ENCODE measurements around the gene TMEM184A. TPM values are rescaled to one million over a fixed set of nuclear protein-coding genes. Genes with fewer than 3 reads are reported as not detected.
A peak's percentile ranks its signal among the peaks of the same experiment; 100 is the strongest.
"Not testable (repeated sequence)": the region's sequence is repeated elsewhere in the genome, so short reads cannot be mapped to it uniquely, and the experiment has no call there.

TMEM184A gene
- total RNA-seq, 1 donor from 2014 or later = not detected

DNA sequence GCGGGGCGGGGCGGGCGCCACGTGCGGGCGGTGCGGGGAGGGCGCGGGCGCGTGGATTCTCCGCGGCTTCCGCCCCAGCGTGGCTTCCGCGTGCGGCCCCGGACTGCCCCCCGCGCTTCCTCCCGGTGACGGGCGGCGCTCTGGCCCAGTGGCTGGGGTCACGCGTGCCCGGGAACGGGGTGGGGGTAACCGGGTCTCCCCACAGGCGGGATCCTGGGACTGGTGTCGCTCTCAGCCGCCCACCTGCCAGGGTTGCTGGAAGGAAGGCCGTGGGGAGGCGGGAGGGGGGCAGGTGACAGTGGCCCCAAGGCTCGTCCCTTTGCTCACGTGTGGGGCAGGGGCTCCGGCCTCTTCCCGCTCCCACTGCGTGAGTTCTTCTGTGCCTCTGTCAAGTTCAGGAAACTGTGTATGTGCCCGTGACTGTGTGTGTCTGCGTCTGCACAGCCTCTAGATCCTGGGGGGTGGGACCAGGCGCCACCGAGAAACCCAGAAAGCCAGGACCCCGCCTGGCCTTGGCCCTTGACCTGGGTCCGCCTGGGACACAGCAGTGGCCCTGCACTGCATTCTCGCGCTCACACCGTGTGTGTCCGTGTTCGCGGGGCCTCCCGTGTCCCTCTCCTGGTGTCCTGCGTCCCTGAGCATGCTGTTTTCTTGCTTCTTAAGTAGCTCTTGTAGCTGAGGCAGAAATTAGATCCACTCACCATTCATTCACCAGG is 24.6 kb downstream of the TMEM184A start:
- FAIRE-seq (no peak), DNase-seq (ENCODE audit: low spot score in 2 of 2) (peak; percentile 65 to 69)

DNA sequence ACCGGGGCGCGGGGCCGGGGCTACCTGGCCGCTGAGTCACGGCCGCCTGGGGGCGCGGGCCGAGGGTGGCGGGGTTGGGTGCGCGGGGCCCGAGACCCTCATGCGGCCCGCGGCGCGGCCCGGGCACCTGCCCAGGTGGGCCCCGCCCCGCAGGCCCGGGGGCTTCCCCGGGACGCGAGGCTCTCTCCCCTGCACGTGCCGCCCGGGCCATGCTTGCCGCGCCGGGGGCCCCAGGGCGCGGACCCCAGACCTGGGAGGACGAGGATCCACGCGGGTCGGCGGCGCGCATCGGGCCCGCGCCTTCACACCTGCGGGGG is 25.1 kb downstream of the TMEM184A start:
- DNase-seq (ENCODE audit: low spot score in 2 of 2) (no peak), FAIRE-seq (no peak)

DNA sequence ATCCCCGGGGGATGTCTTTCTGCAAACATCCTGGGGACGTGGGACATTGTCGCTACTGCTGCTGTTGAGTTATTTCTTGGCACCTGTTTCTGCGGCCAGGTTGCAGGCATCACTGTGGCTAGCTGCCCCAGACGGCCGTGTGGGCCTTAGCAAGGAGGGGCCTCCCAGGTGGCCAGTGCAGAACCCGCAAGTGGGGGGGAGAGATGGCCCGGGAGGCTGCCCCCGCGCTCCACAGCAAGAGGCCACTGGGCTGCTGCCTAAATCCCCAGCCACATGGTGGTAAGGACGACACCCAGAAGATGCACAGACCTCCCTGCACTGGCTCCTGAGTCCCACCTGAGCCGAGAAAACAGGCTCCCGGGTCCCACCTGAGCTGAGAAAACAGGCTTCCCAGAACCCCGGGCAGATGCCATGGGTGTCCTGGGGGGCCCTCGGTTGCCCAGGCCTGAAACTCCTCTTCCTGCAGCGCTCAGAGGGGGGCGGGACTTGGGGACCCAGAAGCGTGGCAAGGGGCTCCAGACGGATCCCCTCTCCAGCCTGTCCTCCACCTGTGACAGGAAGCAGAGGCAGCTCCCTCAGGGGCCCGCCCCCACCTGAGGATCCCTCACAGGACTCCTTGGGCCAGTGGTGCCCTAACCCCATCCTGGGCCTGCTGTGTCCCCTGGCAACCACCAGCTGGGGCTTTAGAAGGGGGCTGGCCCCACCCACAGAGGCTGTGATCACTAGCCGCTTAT is 26.5 kb downstream of the TMEM184A start:
- FAIRE-seq (no peak), DNase-seq (ENCODE audit: low spot score in 2 of 2) (no peak)

DNA sequence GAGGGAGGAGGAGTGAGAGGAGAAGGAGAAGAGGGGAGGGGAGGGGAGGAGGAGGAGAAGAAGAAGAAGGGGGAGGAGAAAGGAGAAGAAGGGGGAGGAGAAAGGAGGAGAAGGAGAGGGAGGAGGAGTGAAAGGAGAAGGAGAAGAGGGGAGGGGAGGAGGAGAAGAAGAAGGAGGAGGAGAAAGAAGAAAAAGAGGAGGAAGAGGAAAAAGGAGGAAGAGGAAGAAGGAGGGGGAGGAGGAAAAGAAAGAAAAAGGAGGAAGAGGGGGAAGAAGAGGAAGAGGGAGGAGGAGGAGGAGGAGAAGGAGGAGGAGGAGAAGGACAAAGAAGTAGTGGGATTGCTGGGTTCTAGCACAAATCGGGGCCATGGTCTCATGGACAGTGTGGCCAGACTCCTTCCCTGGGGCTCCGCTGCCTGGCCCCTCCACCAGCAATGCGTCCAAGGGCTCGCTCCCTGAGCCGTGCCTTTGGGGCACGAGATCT is 29.7 kb downstream of the TMEM184A start:
- FAIRE-seq (no peak), DNase-seq (ENCODE audit: low spot score in 2 of 2) (no peak)

DNA sequence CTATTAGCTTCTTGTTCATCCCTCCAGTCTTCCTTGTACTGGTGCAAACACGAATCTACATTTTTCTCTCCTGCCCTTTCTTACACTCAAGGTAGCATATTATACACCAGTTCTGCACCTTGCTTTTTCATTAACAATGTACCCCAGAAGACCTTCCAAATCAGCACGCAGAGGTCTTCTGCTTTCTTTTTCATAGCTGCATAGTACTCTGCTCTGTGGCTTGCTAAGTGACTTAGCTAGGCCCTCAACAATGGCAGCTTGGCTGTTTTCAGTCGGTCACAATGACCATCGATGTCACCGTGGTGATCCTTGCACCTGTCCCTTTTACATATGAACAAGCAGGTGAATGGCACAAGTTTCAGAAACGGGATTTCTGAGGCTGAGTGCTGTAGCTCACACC is 30.6 kb downstream of the TMEM184A start:
- DNase-seq (ENCODE audit: low spot score in 2 of 2) (no peak), FAIRE-seq (no peak)

DNA sequence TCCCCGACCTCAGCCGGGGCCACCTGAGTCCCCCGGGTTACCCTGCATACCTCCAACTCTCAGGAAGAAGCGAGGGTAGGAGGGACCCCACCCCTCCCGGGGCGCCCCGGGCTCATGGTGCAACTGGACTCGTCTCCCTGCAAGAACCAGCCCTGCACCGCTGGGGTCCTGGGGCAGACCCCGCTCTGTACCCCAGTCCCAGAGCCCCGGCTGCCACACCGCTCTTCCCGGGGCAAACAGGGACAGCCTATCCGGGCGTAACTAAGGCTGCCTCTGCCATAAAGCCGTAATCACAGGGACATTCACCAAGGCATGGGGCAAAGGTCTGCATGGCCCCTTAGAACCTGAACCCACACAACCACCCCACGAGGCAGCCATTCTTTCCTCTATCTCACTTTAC is 32.2 kb downstream of the TMEM184A start:
- DNase-seq (ENCODE audit: low spot score in 2 of 2) = no peak
- no peak for FAIRE-seq

DNA sequence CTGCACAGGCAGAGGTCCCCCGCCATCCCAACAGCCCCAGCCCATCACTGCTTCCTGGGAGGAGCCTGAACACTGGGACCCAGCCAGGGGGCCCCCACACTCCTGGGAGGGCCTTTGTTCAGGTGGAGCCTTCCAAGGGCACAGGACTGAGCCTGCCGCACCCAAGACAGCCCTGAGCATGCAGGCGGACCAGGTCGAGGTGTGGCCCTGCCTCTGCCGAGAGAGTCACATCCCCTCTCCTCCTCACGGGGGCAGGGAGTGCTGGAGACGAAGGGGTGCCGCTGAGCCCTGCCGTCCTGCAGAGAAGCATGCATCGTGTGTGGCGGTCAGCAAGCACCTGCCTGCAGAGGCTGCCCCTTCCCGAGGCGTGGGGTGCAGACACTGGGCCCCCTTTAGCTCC is 32.8 kb downstream of the TMEM184A start:
- FAIRE-seq = no peak
- no peak for DNase-seq (ENCODE audit: low spot score in 2 of 2)

DNA sequence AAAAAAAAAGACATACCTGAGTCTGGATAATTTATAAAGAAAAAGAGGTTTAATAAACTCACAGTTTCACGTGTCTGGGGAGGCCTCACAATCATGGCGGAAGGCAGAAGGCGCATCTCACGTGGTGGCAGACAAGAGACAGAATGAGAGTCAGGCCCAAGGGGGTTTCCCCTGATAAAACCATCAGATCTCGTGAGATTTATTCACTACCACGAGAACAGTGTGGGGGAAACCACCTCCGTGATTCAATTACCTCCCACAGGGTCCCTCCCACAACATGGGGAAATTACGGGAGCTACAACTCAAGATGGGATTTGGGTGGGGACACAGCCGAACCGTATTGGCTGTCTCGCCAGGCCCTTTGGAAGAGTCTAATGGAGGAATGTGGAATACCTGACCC is 34.5 kb downstream of the TMEM184A start:
- no peak for FAIRE-seq
- no peak for DNase-seq (ENCODE audit: low spot score in 2 of 2)

DNA sequence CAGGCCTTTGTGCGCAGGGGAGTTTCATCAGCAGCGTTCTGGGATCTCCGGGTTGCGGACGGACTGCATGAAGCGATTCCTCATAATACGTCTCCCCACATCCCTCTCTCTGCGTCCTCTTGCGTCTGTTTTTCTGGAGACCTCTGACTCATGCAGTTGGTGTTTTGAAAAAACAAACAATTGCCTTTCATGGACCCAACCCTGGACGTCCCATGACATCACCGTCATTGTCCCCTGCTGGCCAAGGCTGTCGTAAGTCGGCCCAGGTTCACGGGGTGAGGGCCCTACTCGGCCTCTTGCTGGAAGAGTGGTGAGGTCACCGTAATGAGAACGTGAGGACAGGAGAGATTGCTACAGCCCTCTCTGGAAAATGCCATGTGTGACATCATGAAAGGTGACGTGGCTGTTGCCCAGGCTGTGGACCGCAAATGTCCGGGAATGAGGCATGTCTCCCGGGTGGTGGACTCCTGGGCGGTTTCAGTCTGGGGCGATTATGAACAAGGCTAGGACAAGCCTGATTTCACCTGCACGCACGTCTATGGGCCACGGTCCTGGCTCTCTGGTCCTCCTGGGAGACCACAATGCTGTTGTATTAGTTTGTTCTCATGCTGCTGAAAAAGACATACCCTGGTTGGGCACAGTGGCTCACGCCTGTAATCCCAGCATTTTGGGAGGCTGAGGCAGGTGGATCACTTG is 35.3 kb downstream of the TMEM184A start:
- DNase-seq (ENCODE audit: low spot score in 2 of 2) (no peak), FAIRE-seq (no peak)

DNA sequence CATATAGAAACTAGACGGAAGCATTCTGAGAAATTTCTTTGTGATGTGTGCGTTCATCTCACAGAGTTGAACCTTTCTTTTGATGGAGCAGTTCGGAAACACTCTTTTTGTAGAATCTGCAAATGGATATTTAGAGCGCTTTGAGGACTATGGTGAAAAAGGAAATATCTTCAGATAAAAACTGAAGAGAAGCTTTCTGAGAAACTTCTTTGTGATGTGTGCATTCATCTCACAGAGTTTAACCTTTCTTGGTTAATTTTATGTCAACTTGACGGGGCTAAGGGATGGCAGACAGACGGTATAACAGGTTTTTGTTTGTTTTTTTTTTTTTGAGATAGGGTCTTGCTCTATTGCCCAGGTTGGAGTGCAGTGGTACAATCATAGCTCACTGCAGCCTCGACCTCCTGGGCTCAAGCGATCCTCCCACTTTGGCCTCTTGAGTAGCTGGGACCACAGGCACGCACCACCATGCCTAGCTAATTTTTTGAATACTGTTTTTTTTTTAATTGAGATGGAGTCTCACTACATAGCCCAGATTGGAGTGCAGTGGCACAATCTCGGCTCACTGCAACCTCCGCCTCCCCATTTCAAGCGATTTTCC is 36.6 kb downstream of the TMEM184A start:
- FAIRE-seq; DNase-seq (ENCODE audit: low spot score in 2 of 2): not testable (repeated sequence)

DNA sequence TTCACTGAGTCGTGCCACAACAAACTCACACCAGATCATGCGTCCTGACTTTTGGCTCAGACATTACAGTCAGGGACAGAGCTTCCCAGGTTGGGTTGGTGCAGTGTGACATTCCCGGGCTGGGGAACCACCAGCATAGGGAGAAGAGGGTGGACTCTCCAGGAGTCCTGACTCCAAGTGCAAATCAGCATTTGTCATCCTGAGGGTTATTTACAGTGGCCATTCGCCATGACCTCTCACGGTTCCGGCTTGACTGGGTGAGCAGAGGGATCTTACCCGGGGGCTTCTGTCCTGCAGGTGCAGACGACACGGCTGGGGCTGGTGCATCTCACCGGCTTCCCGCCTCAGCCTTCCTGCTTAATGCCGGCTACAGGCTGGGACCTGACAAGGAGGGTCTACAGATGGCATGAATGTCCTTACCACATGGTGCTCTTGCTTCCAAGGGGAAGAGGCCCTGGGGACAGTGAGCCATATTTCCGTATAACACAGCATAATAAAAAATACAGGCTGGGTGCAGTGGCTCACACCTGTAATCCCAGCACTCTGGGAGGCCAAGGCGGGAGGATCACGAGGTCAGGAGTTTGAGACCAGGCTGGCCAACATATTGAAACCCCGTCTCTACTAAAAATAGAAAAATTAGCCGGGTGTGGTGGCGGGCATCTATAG is 39.3 kb downstream of the TMEM184A start:
- DNase-seq (ENCODE audit: low spot score in 2 of 2) (no peak), FAIRE-seq (no peak)

DNA sequence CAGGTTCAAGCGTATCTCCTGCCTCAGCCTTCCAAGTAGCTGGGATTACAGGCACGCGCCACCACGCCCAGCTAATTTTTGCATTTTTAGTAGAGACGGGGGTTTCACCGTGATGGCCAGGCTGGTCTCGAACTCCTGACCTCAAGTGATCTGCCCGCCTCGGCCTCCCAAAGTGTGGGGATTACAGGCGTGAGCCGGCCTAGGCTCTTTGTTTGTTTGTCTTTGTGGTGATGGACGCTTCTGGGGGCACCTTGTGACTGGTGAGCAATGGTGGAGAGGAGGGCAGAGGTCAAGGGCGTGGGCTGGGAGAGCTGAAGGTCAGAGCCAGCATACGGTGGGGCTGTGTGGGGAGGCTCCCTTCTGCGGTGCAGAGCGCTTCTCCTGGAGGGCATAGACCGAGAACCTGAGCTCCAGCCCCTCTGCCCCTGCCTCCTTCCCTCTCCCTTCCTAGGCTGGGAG is 40.5 kb downstream of the TMEM184A start:
- not testable (repeated sequence) for DNase-seq (ENCODE audit: low spot score in 2 of 2); FAIRE-seq

DNA sequence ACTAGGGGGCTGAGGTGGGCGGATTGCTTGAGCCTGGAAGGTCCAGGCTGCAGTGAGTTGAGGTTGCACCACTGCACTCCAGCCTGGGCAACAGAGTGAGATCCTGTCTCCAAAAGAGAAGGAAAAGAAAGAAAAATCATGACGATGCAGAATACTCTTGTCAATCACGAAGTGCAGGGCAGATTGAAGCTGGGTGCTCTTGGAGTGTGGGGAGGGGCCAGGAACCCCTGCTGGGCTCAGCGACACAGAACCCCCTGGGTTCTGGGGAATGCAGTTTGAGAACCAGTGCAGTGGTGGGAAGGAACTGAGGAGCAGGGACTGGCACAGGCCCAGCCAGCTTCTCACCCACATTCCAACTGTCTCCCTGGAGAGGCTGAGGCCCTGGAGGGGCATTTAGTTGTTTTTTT is 41.0 kb downstream of the TMEM184A start:
- DNase-seq (ENCODE audit: low spot score in 2 of 2) (no peak), FAIRE-seq (no peak)

DNA sequence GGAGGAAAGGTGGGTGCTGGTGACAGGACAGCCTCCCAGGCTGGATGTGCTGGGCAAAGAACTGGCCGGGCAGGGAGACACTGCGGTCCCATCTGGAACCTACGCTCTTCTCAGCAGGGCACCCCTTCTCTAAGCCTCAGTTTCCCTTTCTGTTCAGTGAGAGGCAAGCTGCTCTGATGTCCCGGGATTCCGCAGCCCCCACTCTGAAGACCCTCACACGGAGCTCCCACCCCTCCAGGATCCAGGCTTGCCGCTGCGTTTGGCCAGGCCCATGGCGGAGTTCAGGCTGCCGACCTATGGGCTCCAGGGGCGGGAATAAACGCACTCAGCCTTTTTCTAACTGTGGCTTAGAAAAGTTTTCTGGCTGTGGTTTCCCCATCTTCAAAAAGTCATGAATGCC is 41.6 kb downstream of the TMEM184A start:
- no peak for DNase-seq (ENCODE audit: low spot score in 2 of 2)
- no peak for FAIRE-seq

DNA sequence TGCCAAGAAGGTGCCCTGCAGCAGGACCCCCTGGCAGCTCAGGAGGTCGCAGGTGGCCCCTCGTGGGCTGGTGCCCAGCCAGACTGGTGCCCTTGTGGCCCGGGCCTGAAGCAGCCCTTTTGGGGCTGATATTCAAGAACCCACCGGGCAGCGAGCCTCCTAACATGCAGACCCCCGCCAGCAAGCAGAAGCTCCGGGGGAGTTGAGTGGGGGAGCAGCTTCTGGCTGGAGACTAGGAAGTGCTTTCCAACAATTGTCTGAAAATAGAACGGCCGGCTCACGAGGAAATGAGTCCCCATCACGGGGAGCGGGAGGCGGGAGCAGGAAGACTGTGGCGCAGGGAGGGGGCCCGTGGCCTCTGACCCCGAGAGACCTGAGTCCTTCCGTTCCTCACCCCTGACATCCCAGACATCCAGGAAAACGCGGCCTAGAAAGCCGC is 42.3 kb downstream of the TMEM184A start:
- DNase-seq (ENCODE audit: low spot score in 2 of 2) (peak in 1 of 2 donors; percentile 69), FAIRE-seq (no peak)

DNA sequence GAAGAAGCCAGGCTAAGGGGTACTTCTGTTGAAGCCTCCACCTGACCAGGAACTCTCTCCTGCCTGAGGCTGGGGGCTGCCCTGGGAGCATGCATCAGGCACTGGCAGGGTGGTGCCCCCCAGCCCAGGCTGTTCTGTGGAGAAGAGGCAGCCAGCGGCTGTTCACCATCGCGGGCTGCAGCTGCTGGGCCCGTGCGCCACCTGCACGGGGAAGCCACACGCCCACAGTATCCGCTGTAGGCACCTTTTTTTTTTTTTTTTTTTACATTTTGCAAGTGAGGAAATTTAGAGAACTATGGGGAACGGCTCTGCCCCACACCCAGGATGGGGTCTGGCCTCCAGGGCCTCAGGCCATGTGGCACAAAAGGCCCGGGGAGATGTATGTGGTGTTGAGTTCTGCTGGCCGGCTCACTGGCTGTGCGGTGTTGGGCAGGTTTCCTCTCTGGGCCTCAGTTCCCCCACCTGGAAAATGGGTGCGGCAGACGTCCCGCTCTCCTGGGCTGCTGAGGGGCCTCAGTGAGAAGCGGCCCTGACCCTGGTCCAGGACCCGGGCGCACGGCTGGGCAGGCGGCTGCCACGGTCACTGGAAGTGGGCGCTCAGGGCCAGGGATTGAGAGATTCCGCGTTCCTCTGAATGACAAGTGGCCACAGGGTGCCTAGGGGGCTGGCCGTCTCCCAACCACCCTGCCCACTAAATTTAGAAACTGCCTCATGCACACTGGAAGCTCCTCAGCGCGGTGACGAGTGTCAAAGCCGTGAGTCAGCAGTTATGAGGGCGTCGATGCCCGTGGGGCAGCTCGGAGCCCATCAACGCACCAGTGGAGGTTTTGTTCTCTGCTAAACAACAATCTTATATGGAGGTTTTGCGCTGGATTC is 43.0 kb downstream of the TMEM184A start:
- DNase-seq (ENCODE audit: low spot score in 2 of 2) (peak in 1 of 2 donors; percentile 74), FAIRE-seq (no peak)

DNA sequence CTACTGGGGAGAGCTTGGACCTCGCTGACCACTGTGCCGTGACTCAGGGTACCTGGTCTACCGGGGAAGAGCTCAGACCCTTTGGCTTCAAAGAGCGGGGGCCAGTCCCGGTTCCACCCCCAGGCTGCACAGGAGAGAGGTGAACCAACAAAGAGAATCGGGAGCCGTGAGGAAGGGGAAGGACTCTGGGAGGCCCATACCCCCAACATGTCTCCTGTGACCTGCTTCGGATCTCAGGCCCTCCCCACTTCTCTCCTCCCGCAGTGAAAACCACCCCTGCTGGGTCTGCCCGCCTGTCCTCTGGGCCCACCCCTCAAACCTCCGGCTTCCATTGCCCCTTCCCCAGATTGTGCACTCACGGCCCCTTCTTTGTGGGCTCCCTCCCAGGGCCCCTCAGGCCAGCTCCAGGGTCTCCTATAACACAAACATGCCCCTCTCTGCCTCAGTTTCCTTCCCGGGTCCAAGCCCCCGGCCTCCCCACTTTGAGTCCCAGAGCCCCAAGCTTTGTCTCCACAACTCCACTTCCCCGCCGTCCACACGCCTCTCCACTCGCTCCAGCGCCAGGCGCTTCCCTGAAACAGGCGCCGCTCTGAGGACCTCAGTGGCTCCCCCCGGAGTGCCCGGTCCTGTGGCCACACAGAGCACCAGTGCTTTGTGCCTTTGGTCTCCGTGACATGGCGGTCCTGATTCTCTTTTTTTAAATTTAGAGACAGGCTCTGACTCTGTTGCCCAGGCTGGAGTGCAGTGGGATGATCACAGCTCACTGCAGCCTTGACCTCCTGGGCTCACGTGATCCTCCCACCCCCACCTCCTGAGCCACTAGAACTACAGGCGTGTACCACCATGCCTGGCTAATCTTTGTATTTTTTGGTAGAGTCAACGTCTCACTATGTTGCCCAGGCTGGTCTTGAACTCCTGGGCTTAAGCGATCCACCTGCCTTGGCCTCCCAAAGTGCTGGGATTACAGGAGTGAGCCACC is 44.3 kb downstream of the TMEM184A start:
- DNase-seq (ENCODE audit: low spot score in 2 of 2) = no peak
- no peak for FAIRE-seq

DNA sequence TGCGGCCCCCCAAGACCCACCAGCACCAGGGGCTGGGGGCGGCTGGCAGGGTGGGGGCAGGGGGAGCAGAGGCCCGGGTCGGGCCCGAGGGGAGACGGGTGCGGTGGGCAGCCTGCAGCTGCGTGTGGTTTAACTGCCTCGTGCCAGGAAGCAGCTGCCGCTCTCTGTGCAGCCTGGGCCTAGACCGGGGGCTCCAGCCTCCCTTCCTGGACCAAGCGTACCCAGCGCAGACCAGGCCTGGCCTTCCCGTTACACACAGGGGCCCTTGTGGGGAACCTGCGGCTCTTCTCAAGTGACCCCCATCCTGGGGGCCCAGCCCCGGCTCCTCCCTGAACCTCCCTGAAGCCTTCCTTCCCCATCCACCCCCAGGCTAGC is 45.2 kb downstream of the TMEM184A start:
- no peak for DNase-seq (ENCODE audit: low spot score in 2 of 2)
- FAIRE-seq = no peak
